ENCODE data around the gene ADAMTS7. TPM values are rescaled to one million over a fixed set of nuclear protein-coding genes. Genes with fewer than 3 reads are reported as not detected.

Gene ADAMTS7
- total and polyA plus RNA-seq, 2 donors (not counting 1 experiment from before 2014, with no cell fraction given): 0.10 to 16.6 TPM

- POLR2A ChIA-PET: no interaction called here
- 39% methylated on average over 2 of the region's 3 CpGs for WGBS (ENCODE audit: insufficient coverage)
- no peak overlapping the region for H2AFZ ChIP-seq (ENCODE audit: insufficient read depth, low read depth, low read length, poor library complexity, severe bottlenecking)
- H3K9ac ChIP-seq (ENCODE audit: low read length): no peak overlapping the region
- no peak overlapping the region for H3K4me3 ChIP-seq (ENCODE audit: control extremely low read depth in 1 of 5, extremely low read depth in 1 of 5, insufficient read depth in 1 of 5, low read depth in 2 of 5, low read length in 4 of 5)
- ATAC-seq (ENCODE audit: low read depth): no peak
- H3K4me2 ChIP-seq (replicated peaks; ENCODE audit: low read depth, low read length, poor library complexity, severe bottlenecking): no peak overlapping the region
- H3K4me1 ChIP-seq (ENCODE audit: control insufficient read depth in 2 of 2, insufficient read depth in 2 of 2, low read length in 2 of 2): no peaks in the 10 kb centered on the region
- CTCF ChIA-PET: interaction anchor here (1.1 kb wide), 1 partner anchor 10 kb away, joined by 3 read pairs; no protein-coding TSS in a partner anchor
- H3K36me3 ChIP-seq (replicated peaks in 1 of 2; ENCODE audit: control extremely low read depth in 1 of 2, control insufficient read depth in 1 of 2, extremely low read depth in 1 of 2, insufficient read depth in 2 of 2, low read length in 1 of 2): no peaks in the 10 kb centered on the region
- H3K4me3 Mint-ChIP-seq: no peak overlapping the region
- peaks cover 1% of the 10 kb centered on the region for H3K4me1 Mint-ChIP-seq
- no peak overlapping the region for H3K27ac ChIP-seq (ENCODE audit: low read length in 2 of 2)
- H3K27ac Mint-ChIP-seq: no peak overlapping the region
- H3K79me2 ChIP-seq (ENCODE audit: control insufficient read depth, insufficient read depth, low read length): no peaks in the 10 kb centered on the region
- DNase-seq: no peak
- TF ChIP-seq EZH2 (IDR thresholded peaks at IDR 0.05; ENCODE audit: borderline replicate concordance, insufficient read depth, low read depth, low read length, poor library complexity, severe bottlenecking): no peak
- no peak for TF ChIP-seq CTCF (IDR thresholded peaks at IDR 0.05)
- no peaks in the 10 kb centered on the region for H3K9me3 ChIP-seq (ENCODE audit: control extremely low read depth in 1 of 3, control insufficient read depth in 2 of 3, insufficient read depth in 1 of 3, low read length in 2 of 3)
- H3K9me3 Mint-ChIP-seq (ENCODE audit: insufficient read depth): no peaks in the 10 kb centered on the region
- intact Hi-C loops (cut with micrococcal nuclease): no loop called here
- H3K27me3 ChIP-seq (replicated peaks in 1 of 4; ENCODE audit: control extremely low read depth in 1 of 4, control insufficient read depth in 3 of 4, insufficient read depth in 4 of 4, low read length in 3 of 4): peaks cover 0 to 2% (median 0%) of the 10 kb centered on the region in 4 experiments
- H4K20me1 ChIP-seq (ENCODE audit: control insufficient read depth, insufficient read depth, low read length, poor library complexity, severe bottlenecking): no peaks in the 10 kb centered on the region
- H3K27me3 Mint-ChIP-seq: peaks cover 16% of the 10 kb centered on the region
Measured at GRCh38 chr15:78822514-78822913, 11.2 kb upstream of the ADAMTS7 start.

DNA sequence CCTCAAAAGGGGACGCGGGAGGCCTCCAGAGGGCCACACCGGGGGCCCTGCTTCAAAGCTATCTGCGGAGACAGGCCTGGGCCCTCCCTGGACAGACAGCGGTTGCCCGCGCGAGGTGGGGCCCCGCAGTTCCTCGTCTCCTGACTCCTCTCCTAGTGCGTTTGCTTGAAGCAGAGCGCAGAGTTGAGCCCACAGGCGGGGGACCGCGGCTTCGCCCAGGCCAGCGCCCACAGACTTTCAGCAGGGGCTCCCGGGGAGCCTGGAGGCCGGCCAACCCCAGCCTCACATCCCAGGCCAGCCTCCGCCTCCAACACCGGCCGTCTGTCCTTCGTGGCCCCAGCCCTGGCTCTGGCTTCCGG lies 540 bp upstream of the ADAMTS7 start:
- Histone ChIP-seq H3K9ac (ENCODE audit: low read length) (peak overlapping the region; percentile 68), H3K27ac (ENCODE audit: low read length in 2 of 2) (no peak overlapping the region), H3K9me3 (ENCODE audit: control extremely low read depth in 1 of 3, control insufficient read depth in 2 of 3, insufficient read depth in 1 of 3, low read length in 2 of 3) (peaks cover 0 to 29% (median 3%) of the 10 kb centered on the region in 3 donors), H4K20me1 (ENCODE audit: control insufficient read depth, insufficient read depth, low read length, poor library complexity, severe bottlenecking) (no peaks in the 10 kb centered on the region), H3K27me3 (replicated peaks in 1 of 4; ENCODE audit: control extremely low read depth in 1 of 4, control insufficient read depth in 3 of 4, insufficient read depth in 4 of 4, low read length in 3 of 4) (peaks cover 0 to 43% (median 15%) of the 10 kb centered on the region in 4 experiments), H3K4me1 (ENCODE audit: control insufficient read depth in 2 of 2, insufficient read depth in 2 of 2, low read length in 2 of 2) (peaks cover 15 to 21% of the 10 kb centered on the region in 2 donors), H3K79me2 (ENCODE audit: control insufficient read depth, insufficient read depth, low read length) (no peaks in the 10 kb centered on the region), H3K4me3 (ENCODE audit: control extremely low read depth in 1 of 5, extremely low read depth in 1 of 5, insufficient read depth in 1 of 5, low read depth in 2 of 5, low read length in 4 of 5) (peak overlapping the region in 4 of 5 experiments; percentile 38 to 71 (median 57)), H3K36me3 (replicated peaks in 1 of 2; ENCODE audit: control extremely low read depth in 1 of 2, control insufficient read depth in 1 of 2, extremely low read depth in 1 of 2, insufficient read depth in 2 of 2, low read length in 1 of 2) (no peaks in the 10 kb centered on the region), H3K4me2 (replicated peaks; ENCODE audit: low read depth, low read length, poor library complexity, severe bottlenecking) (peak overlapping the region; percentile 96), H2AFZ (ENCODE audit: insufficient read depth, low read depth, low read length, poor library complexity, severe bottlenecking) (peak overlapping the region; percentile 61)
- peaks cover 25% of the 10 kb centered on the region for H3K27me3 Mint-ChIP-seq
- DNase-seq (no peak), ATAC-seq (ENCODE audit: low read depth) (peak; percentile 19)
- WGBS (ENCODE audit: insufficient coverage): 26% methylated on average over 24 of the region's 24 CpGs
- peaks cover 16% of the 10 kb centered on the region for H3K4me1 Mint-ChIP-seq
- ChIA-PET CTCF (interaction anchor here (0.9 to 3.4 kb wide), 12 partner anchors 9 to 372 kb away, joined by 3 to 19 read pairs (median 4); no protein-coding TSS in a partner anchor), POLR2A (interaction anchor here (1.1 to 1.8 kb wide), 3 partner anchors 50 to 55 kb away, joined by 4 read pairs; no protein-coding TSS in a partner anchor)
- intact Hi-C loops (cut with micrococcal nuclease): loop anchor here (1.0 to 2.0 kb wide), 4 partner anchors 49 to 194 kb away; no protein-coding TSS in a partner anchor
- H3K27ac Mint-ChIP-seq: peak overlapping the region; percentile 59
- H3K9me3 Mint-ChIP-seq (ENCODE audit: insufficient read depth): no peaks in the 10 kb centered on the region
- TF ChIP-seq CTCF (IDR thresholded peaks at IDR 0.05) (peak; percentile 39), EZH2 (IDR thresholded peaks at IDR 0.05; ENCODE audit: borderline replicate concordance, insufficient read depth, low read depth, low read length, poor library complexity, severe bottlenecking) (no peak)
- H3K4me3 Mint-ChIP-seq: peak overlapping the region; percentile 87

Data from B cell (primary cell).